ENCODE measurements around the gene PSG3. TPM values are rescaled to one million over a fixed set of nuclear protein-coding genes. Genes with fewer than 3 reads are reported as not detected.
"Not testable (repeated sequence)": the region's sequence is repeated elsewhere in the genome, so short reads cannot be mapped to it uniquely, and the experiment has no call there.

The PSG3 gene
- not detected in 2 replicates for total RNA-seq

GRCh38 chr19:42740381-42740780 is at the start of gene PSG3:
Gene PSG3 (minus strand): TSS chr19:42740481. CDS start chr19:42740384, 97 bp downstream.
- DNase-seq; intact Hi-C loops (cut with micrococcal nuclease); H3K9me3 Mint-ChIP-seq; H3K36me3 Mint-ChIP-seq (ENCODE audit: low read depth); H3K27ac Mint-ChIP-seq; H3K4me1 Mint-ChIP-seq; H3K27me3 Mint-ChIP-seq; H3K4me3 Mint-ChIP-seq: not testable (repeated sequence)

DNA sequence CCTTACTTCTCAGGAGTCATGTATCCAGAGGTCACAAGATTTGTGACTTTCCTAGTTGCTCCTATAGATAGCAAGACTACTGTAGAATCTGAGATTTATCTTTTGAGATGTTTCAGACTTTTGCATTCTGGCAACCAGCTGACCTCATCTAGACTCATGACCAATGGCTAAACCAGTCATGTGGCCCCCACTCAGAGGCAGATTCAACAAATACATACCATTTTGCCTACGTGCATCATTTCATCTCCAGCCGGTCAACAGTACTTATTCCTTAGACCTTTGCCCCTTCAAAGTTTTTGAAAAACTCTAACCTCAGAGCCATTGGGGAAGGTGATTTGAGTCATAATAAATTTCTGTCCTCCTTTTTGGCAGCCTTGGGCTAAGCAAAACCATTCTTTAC is 48.5 kb upstream of the PSG3 start:
- not testable (repeated sequence) for H3K4me1 Mint-ChIP-seq; DNase-seq; H3K27ac Mint-ChIP-seq; H3K36me3 Mint-ChIP-seq (ENCODE audit: low read depth); H3K9me3 Mint-ChIP-seq; H3K4me3 Mint-ChIP-seq; H3K27me3 Mint-ChIP-seq
- intact Hi-C loops (cut with micrococcal nuclease) = loop anchor here (10.0 kb wide), 1 partner anchor 156 kb away; no protein-coding TSS in a partner anchor

GRCh38 chr19:42787766-42788165 is 47.5 kb upstream of the PSG3 start:
- intact Hi-C loops (cut with micrococcal nuclease) = loop anchor here (10.0 kb wide), 1 partner anchor 157 kb away; no protein-coding TSS in a partner anchor

GRCh38 chr19:42776750-42777612 is 36.7 kb upstream of the PSG3 start:
- H3K4me1 Mint-ChIP-seq; H3K4me3 Mint-ChIP-seq; H3K36me3 Mint-ChIP-seq (ENCODE audit: low read depth); H3K27ac Mint-ChIP-seq; H3K9me3 Mint-ChIP-seq; H3K27me3 Mint-ChIP-seq: not testable (repeated sequence)
- peak; percentile 79 for DNase-seq
- intact Hi-C loops (cut with micrococcal nuclease) = loop anchor here (2.0 to 5.0 kb wide), 2 partner anchors 92 to 170 kb away; no protein-coding TSS in a partner anchor

More at GRCh38 chr19:42787766-42788165, 47.5 kb upstream of the PSG3 start:
- H3K27me3 Mint-ChIP-seq; H3K36me3 Mint-ChIP-seq (ENCODE audit: low read depth); H3K4me3 Mint-ChIP-seq; H3K4me1 Mint-ChIP-seq; H3K9me3 Mint-ChIP-seq; H3K27ac Mint-ChIP-seq; DNase-seq: not testable (repeated sequence)

- H3K4me1 Mint-ChIP-seq; H3K27ac Mint-ChIP-seq; H3K9me3 Mint-ChIP-seq; H3K36me3 Mint-ChIP-seq (ENCODE audit: low read depth); DNase-seq; H3K27me3 Mint-ChIP-seq; H3K4me3 Mint-ChIP-seq: not testable (repeated sequence)
- intact Hi-C loops (cut with micrococcal nuclease) = loop anchor here (5.0 kb wide), 1 partner anchor 167 kb away; no protein-coding TSS in a partner anchor
Measured at GRCh38 chr19:42774510-42775158, 34.4 kb upstream of the PSG3 start.

DNA sequence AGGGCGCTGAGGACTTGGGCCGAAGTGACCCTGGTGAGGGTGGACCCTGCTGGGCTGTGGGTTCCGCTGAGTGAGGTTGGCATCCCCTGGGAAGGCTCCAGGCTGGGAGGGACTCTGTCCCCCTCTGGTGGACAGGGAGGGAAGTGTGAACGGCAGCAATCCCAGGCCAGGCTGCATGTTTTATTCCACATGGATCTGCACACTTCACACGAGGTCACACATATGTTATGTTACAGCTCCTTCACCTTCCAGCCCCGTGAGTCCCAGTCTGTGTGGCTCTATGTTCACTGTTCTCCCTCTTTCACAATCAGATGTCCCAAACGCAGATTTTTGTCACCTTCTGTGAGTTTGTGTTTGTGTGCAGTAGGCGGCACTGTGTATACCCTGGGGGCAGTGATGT is 27.0 kb upstream of the PSG3 start:
- H3K36me3 Mint-ChIP-seq (ENCODE audit: low read depth); H3K4me3 Mint-ChIP-seq; intact Hi-C loops (cut with micrococcal nuclease); H3K27me3 Mint-ChIP-seq; H3K4me1 Mint-ChIP-seq; DNase-seq; H3K27ac Mint-ChIP-seq; H3K9me3 Mint-ChIP-seq: not testable (repeated sequence)

- H3K4me3 Mint-ChIP-seq; intact Hi-C loops (cut with micrococcal nuclease); H3K36me3 Mint-ChIP-seq (ENCODE audit: low read depth); H3K27me3 Mint-ChIP-seq; H3K27ac Mint-ChIP-seq; H3K4me1 Mint-ChIP-seq; DNase-seq; H3K9me3 Mint-ChIP-seq: not testable (repeated sequence)
Measured at GRCh38 chr19:42766871-42767270, 26.6 kb upstream of the PSG3 start.

GRCh38 chr19:42764836-42765235 is 24.6 kb upstream of the PSG3 start:
- peaks cover 3% of the 10 kb centered on the region for H3K4me1 Mint-ChIP-seq
- H3K9me3 Mint-ChIP-seq = no peaks in the 10 kb centered on the region
- H3K27me3 Mint-ChIP-seq = no peaks in the 10 kb centered on the region
- no peaks in the 10 kb centered on the region for H3K36me3 Mint-ChIP-seq (ENCODE audit: low read depth)
- no peak overlapping the region for H3K27ac Mint-ChIP-seq
- DNase-seq = no peak
- intact Hi-C loops (cut with micrococcal nuclease) = no loop called here
- H3K4me3 Mint-ChIP-seq = no peak overlapping the region

- no peaks in the 10 kb centered on the region for H3K9me3 Mint-ChIP-seq
- intact Hi-C loops (cut with micrococcal nuclease) = no loop called here
Measured at GRCh38 chr19:42762789-42763188, 22.5 kb upstream of the PSG3 start.

GRCh38 chr19:42761924-42762295 is 21.6 kb upstream of the PSG3 start:
- H3K36me3 Mint-ChIP-seq (ENCODE audit: low read depth); H3K4me3 Mint-ChIP-seq; H3K4me1 Mint-ChIP-seq; intact Hi-C loops (cut with micrococcal nuclease); H3K9me3 Mint-ChIP-seq; H3K27me3 Mint-ChIP-seq; DNase-seq; H3K27ac Mint-ChIP-seq: not testable (repeated sequence)

More at GRCh38 chr19:42762789-42763188, 22.5 kb upstream of the PSG3 start:
- no peak overlapping the region for H3K4me3 Mint-ChIP-seq
- H3K27me3 Mint-ChIP-seq = no peaks in the 10 kb centered on the region
- no peaks in the 10 kb centered on the region for H3K36me3 Mint-ChIP-seq (ENCODE audit: low read depth)
- H3K4me1 Mint-ChIP-seq = peaks cover 3% of the 10 kb centered on the region
- no peak overlapping the region for H3K27ac Mint-ChIP-seq
- DNase-seq = no peak

DNA sequence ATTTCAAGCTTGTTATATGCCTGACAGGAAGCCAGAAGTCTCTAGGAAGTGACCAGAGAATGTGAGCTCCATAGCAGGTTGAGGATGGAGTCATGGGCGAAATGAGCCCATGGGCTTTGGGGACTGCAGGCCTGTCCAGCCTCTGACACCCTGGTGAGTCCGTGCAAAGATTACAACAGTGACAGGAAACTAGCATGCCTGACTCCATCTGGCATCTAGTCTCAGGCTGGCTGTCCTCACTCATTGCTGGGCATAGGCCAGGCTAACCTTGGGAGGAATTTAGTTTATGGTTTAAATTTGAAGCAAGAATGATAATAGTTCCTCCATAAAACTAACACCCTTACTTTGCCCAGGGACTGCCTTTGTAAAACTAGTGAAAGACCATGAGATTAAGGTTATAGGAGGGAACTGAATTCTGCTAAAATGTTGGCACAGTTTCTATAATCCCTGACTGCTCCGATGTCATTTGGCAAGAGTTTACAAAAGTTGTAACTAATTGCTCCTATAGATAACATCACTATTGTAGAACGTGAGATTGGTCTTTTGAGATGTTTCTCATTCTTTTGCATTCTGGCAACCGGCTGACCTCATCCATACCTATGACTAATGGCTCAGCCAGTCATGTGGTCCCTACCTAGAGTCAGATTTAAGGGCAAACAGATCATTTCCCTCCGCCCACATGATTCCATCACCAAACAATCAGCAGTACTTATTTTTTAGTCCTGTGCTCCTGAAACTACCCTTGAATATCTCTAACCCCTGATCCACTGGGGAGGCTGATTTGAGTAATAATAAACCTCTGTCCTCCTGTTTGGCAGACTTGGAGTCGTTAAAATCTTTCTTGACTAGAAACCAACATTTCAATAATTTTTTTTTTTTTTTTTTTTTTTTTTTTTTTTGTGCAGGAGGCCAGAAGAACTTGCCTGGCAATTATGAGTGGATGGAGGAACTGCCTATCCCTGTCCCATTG is 21.0 kb upstream of the PSG3 start:
- H3K27me3 Mint-ChIP-seq; H3K9me3 Mint-ChIP-seq; intact Hi-C loops (cut with micrococcal nuclease); H3K4me1 Mint-ChIP-seq; H3K36me3 Mint-ChIP-seq (ENCODE audit: low read depth); DNase-seq; H3K27ac Mint-ChIP-seq; H3K4me3 Mint-ChIP-seq: not testable (repeated sequence)

- H3K9me3 Mint-ChIP-seq; H3K27ac Mint-ChIP-seq; H3K27me3 Mint-ChIP-seq; H3K4me1 Mint-ChIP-seq; H3K36me3 Mint-ChIP-seq (ENCODE audit: low read depth); DNase-seq; H3K4me3 Mint-ChIP-seq; intact Hi-C loops (cut with micrococcal nuclease): not testable (repeated sequence)
Measured at GRCh38 chr19:42758667-42759066, 18.4 kb upstream of the PSG3 start.

GRCh38 chr19:42752246-42752645 is 12.0 kb upstream of the PSG3 start:
- H3K27ac Mint-ChIP-seq; H3K27me3 Mint-ChIP-seq; intact Hi-C loops (cut with micrococcal nuclease); H3K36me3 Mint-ChIP-seq (ENCODE audit: low read depth); DNase-seq; H3K4me1 Mint-ChIP-seq; H3K4me3 Mint-ChIP-seq; H3K9me3 Mint-ChIP-seq: not testable (repeated sequence)

All from activated CD4-positive, alpha-beta T cell treated with anti-CD3 and anti-CD28 coated beads, Interleukin-2, amount 10 ng/mL, durations not matched to agents 24 days and 14 days (primary cell).